Measurements from ENCODE around the gene LYPD6B. TPM values are rescaled to one million over a fixed set of nuclear protein-coding genes. Genes with fewer than 3 reads are reported as not detected.

The LYPD6B gene
- total RNA-seq, 1 donor from 2014 or later = not detected

DNA sequence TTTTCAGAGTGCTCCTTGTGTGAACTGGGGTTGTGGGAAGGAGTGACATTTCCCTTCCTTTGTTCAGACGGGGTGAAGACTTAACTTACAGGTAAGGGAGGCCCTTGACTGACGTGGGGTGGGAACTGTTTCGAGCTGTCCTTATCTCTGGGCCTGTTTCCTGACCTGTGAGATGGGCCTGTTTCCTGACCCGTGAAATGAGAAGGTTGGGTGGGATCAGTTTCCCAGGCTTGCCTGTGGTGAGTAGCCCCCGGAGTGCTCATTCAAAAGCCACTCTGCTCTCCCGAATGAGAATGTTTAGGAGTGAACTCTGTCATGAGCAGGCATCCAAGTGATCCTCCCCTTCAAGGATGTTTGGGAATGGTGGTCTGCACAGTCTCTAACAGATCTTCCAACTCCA is 4.1 kb upstream of the LYPD6B start:
- no peak for TF ChIP-seq CTCF (conservative IDR thresholded peaks at IDR 0.05)
- peaks cover 4% of the 10 kb centered on the region for H3K4me1 Mint-ChIP-seq
- no peak for DNase-seq (ENCODE audit: low read depth, low spot score)
- no peaks in the 10 kb centered on the region for H3K36me3 Mint-ChIP-seq (ENCODE audit: low read depth)
- H3K4me3 Mint-ChIP-seq = no peak overlapping the region
- no peaks in the 10 kb centered on the region for H3K9me3 Mint-ChIP-seq
- peaks cover 37% of the 10 kb centered on the region for H3K27me3 Mint-ChIP-seq (ENCODE audit: low read depth)
- H3K27ac Mint-ChIP-seq (ENCODE audit: unreplicated experiment) = no peak overlapping the region

- TF ChIP-seq CTCF (conservative IDR thresholded peaks at IDR 0.05) = no peak
- Mint-ChIP-seq H3K36me3 (ENCODE audit: low read depth) (no peaks in the 10 kb centered on the region), H3K4me1 (peaks cover 4% of the 10 kb centered on the region), H3K4me3 (peak overlapping the region; percentile 89), H3K9me3 (no peaks in the 10 kb centered on the region), H3K27me3 (ENCODE audit: low read depth) (peaks cover 59% of the 10 kb centered on the region), H3K27ac (ENCODE audit: unreplicated experiment) (no peak overlapping the region)
- DNase-seq (ENCODE audit: low read depth, low spot score) = no peak
Measured at GRCh38 chr2:149036507-149037293, 1.8 kb upstream of the LYPD6B start.

GRCh38 chr2:149037851-149038250 is 648 bp upstream of the LYPD6B start:
- H3K4me3 Mint-ChIP-seq = peak overlapping the region; percentile 89
- no peaks in the 10 kb centered on the region for H3K9me3 Mint-ChIP-seq
- peaks cover 4% of the 10 kb centered on the region for H3K4me1 Mint-ChIP-seq
- H3K27ac Mint-ChIP-seq (ENCODE audit: unreplicated experiment) = no peak overlapping the region
- TF ChIP-seq CTCF (conservative IDR thresholded peaks at IDR 0.05) = no peak
- no peak for DNase-seq (ENCODE audit: low read depth, low spot score)
- no peaks in the 10 kb centered on the region for H3K36me3 Mint-ChIP-seq (ENCODE audit: low read depth)
- peaks cover 71% of the 10 kb centered on the region for H3K27me3 Mint-ChIP-seq (ENCODE audit: low read depth)

- peak overlapping the region; percentile 83 for H3K4me3 Mint-ChIP-seq
- no peak for TF ChIP-seq CTCF (conservative IDR thresholded peaks at IDR 0.05)
- peaks cover 4% of the 10 kb centered on the region for H3K4me1 Mint-ChIP-seq
- H3K36me3 Mint-ChIP-seq (ENCODE audit: low read depth) = no peaks in the 10 kb centered on the region
- no peaks in the 10 kb centered on the region for H3K9me3 Mint-ChIP-seq
- H3K27ac Mint-ChIP-seq (ENCODE audit: unreplicated experiment) = no peak overlapping the region
- no peak for DNase-seq (ENCODE audit: low read depth, low spot score)
- peaks cover 67% of the 10 kb centered on the region for H3K27me3 Mint-ChIP-seq (ENCODE audit: low read depth)
Measured at GRCh38 chr2:149039213-149039724, 770 bp downstream of the LYPD6B start.

GRCh38 chr2:149040451-149040850 is 2.0 kb downstream of the LYPD6B start:
- peak; percentile 62 for TF ChIP-seq CTCF (conservative IDR thresholded peaks at IDR 0.05)
- Mint-ChIP-seq H3K27ac (ENCODE audit: unreplicated experiment) (no peak overlapping the region), H3K27me3 (ENCODE audit: low read depth) (peaks cover 67% of the 10 kb centered on the region), H3K9me3 (no peaks in the 10 kb centered on the region), H3K36me3 (ENCODE audit: low read depth) (peaks cover 2% of the 10 kb centered on the region), H3K4me3 (peak overlapping the region; percentile 68), H3K4me1 (peaks cover 4% of the 10 kb centered on the region)
- peak; percentile 41 for DNase-seq (ENCODE audit: low read depth, low spot score)

Measured in neural crest cell (in vitro differentiated cells).